GM12874 (cell line): ENCODE data around the gene P3H4.

Source experiments
- CTCF ChIP-seq: IDR thresholded peaks from 2 replicates; pipeline ENCODE4 v1.5.1; 2011; ENCODE audit warnings: low read depth, mild to moderate bottlenecking, control low read depth, low read length, moderate library complexity; ENCODE audit not compliant: insufficient read depth

P3H4 gene

DNA sequence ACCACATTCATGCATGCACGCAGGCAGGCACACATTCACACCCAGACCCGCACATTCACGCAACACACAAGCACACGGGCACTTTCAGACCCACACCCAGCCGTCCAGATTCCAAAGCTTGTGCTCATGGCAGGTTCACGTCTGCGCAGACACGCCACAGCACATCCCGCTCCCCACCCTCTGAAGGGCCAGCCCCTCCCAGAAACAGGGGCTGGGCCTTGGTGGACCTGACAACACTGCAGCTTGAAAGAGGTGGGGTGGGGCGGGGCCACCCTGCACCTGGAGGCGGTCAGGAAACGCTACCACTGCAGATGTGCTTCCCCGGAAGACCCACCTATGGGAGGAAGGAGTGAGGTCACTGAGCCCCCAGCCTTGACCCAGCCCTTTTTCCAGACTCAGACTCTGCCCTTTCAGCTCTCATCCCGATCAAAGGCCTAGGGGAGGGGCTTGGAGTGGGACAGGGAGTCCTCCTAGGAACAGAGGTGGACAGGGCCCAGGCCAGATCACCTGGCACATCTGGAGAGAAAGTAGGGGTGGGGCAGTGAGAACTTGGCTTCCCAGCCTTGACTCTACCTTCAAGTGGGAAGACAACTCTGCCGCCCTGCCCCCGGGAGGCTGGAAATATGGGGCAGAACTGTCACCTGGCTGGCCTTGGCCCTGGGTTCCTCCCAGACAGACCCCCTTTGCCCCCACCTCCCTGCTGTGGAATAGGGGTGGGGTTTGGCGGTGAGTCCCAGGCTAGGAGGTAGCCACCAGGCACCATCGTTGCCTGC is 11.0 kb downstream of the P3H4 start:
- no peak for TF ChIP-seq CTCF

GRCh38 chr17:41799366-41799765 is 12.4 kb downstream of the P3H4 start:
- no peak for TF ChIP-seq CTCF

GRCh38 chr17:41797377-41797776 is 14.4 kb downstream of the P3H4 start:
- no peak for TF ChIP-seq CTCF

DNA sequence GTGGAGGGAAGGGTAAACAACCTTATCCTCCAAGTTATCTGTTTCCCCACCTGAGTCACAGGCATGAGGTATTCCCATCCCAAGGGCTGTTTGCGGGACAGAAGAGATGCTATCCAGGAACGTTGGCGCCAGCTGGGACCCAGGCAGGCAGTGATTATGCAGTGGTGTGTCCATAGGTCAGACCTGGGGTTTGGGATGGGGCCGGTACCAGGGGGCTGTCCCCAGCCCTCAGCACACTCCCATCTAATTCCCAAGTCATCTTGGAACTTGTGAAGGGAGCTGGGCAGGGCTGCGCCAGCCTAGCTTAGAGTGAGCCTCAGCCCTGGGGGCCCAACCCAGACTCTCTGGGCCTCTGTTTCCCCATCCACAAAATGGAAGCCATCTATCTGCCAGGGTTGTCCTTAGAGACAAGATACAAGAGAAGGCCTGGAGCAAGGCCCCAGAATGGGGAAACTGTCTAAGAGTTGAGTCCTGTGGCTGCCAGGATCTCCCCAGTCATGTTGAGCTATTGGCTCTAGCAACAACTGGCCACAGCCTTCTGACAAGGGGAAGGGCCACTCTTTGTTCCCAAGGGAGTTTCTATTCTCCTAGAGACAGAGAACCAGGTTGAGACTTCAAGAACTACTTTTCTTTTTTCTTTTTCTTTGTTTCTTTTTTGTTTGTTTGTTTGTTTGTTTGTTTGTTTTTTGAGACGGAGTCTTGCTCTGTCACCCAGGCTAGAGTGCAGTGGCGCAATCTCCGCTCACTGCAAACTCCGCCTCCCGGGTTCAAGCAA is 15.4 kb downstream of the P3H4 start:
- no peak for TF ChIP-seq CTCF

- no peak for TF ChIP-seq CTCF
Observed at GRCh38 chr17:41794540-41794975, 17.2 kb downstream of the P3H4 start.

- no peak for TF ChIP-seq CTCF
Observed at GRCh38 chr17:41793784-41794539, 17.8 kb downstream of the P3H4 start.
